Globus pallidus (tissue), 1 donor: ENCODE results near the gene GTPBP10.

Source experiments
- DNase-seq: peaks from one replicate; pipeline ENCODE4 v3.0.0-alpha.2; 2015; ENCODE audit warnings: low spot score

Gene GTPBP10

GRCh38 chr7:90351987-90352386 is 5.5 kb downstream of the GTPBP10 start:
- DNase-seq = no peak

- DNase-seq = no peak
Observed at GRCh38 chr7:90383422-90383821, 36.9 kb downstream of the GTPBP10 start.

GRCh38 chr7:90383861-90384260 is 37.3 kb downstream of the GTPBP10 start:
- DNase-seq = no peak

- no peak for DNase-seq
Observed at GRCh38 chr7:90384433-90384832, 37.9 kb downstream of the GTPBP10 start.

- no peak for DNase-seq
Observed at GRCh38 chr7:90387470-90388240, 41.1 kb downstream of the GTPBP10 start.

GRCh38 chr7:90390926-90391325 is 44.4 kb downstream of the GTPBP10 start:
- no peak for DNase-seq

- no peak for DNase-seq
Observed at GRCh38 chr7:90391488-90391887, 45.0 kb downstream of the GTPBP10 start.

- no peak for DNase-seq
Observed at GRCh38 chr7:90396420-90396819, 49.9 kb downstream of the GTPBP10 start.

- DNase-seq = no peak
Observed at GRCh38 chr7:90401989-90402388, 55.5 kb downstream of the GTPBP10 start.

GRCh38 chr7:90402785-90403173 is 56.3 kb downstream of the GTPBP10 start:
- DNase-seq = no peak

- DNase-seq = peak; percentile 75
Observed at GRCh38 chr7:90403174-90404113, 56.9 kb downstream of the GTPBP10 start, which contains the start of gene CLDN12. Gene CLDN12, plus strand, starts transcription at chr7:90403461. Its CDS starts 9,216 bp downstream, at chr7:90412677.

GRCh38 chr7:90404777-90405176 is 58.3 kb downstream of the GTPBP10 start:
- DNase-seq = no peak

GRCh38 chr7:90407484-90407821 is 60.9 kb downstream of the GTPBP10 start:
- DNase-seq = peak; percentile 89

- no peak for DNase-seq
Observed at GRCh38 chr7:90408142-90408541, 61.6 kb downstream of the GTPBP10 start.

GRCh38 chr7:90409667-90410066 is 63.2 kb downstream of the GTPBP10 start:
- no peak for DNase-seq

- DNase-seq = no peak
Observed at GRCh38 chr7:90411510-90411909, 65.0 kb downstream of the GTPBP10 start.

- no peak for DNase-seq
Observed at GRCh38 chr7:90412458-90413184, 66.1 kb downstream of the GTPBP10 start.

- no peak for DNase-seq
Observed at GRCh38 chr7:90413185-90413528, 66.6 kb downstream of the GTPBP10 start.

GRCh38 chr7:90421651-90422050 is 75.1 kb downstream of the GTPBP10 start:
- DNase-seq = no peak

GRCh38 chr7:90424720-90425119 is 78.2 kb downstream of the GTPBP10 start:
- no peak for DNase-seq

GRCh38 chr7:90425376-90425775 is 78.9 kb downstream of the GTPBP10 start:
- DNase-seq = no peak
